Endodermal cell (in vitro differentiated cells): Measurements from ENCODE around the gene GAPDH. TPM values are rescaled to one million over a fixed set of nuclear protein-coding genes. Genes with fewer than 3 reads are reported as not detected.

Experiments
- DNase-seq: peaks from one replicate; pipeline ENCODE4 v3.0.0-alpha.2; 2017
- H3K27ac ChIP-seq: 2 replicates; pipeline ENCODE4 v1.5.1; 2013; ENCODE audit warnings: mild to moderate bottlenecking, low read depth, low read length, moderate library complexity
- H3K27me3 ChIP-seq: 2 replicates; pipeline ENCODE4 v1.6.1; 2013; ENCODE audit warnings: mild to moderate bottlenecking, low read length, moderate library complexity; ENCODE audit not compliant: insufficient read depth, control insufficient read depth, poor library complexity, severe bottlenecking
- H3K36me3 ChIP-seq: 2 replicates; pipeline ENCODE4 v1.7.0; 2013; ENCODE audit warnings: mild to moderate bottlenecking, low read length, moderate library complexity; ENCODE audit not compliant: control insufficient read depth, insufficient read depth
- H3K4me1 ChIP-seq: one replicate; pipeline ENCODE4 v1.7.0; 2013; ENCODE audit warnings: low read length; ENCODE audit not compliant: control insufficient read depth, insufficient read depth
- H3K4me3 ChIP-seq: 2 replicates; pipeline ENCODE4 v1.5.1; 2013; ENCODE audit warnings: mild to moderate bottlenecking, low read length, moderate library complexity
- H3K9ac ChIP-seq: 2 replicates; pipeline ENCODE4 v1.6.1; 2013; ENCODE audit warnings: mild to moderate bottlenecking, low read length, moderate library complexity; ENCODE audit not compliant: poor library complexity, severe bottlenecking; ENCODE audit errors: extremely low read depth
- H3K9me3 ChIP-seq: 2 replicates; pipeline ENCODE4 v1.6.1; 2013; ENCODE audit warnings: mild to moderate bottlenecking, low read length, moderate library complexity; ENCODE audit not compliant: control insufficient read depth
- H3K27ac Mint-ChIP-seq: 2 replicates; pipeline ENCODE4 v1.8.0; 2020; ENCODE audit warnings: mixed read lengths
- H3K27me3 Mint-ChIP-seq: 2 replicates; pipeline ENCODE4 v1.8.0; 2021; ENCODE audit warnings: mild to moderate bottlenecking, mixed read lengths; ENCODE audit not compliant: insufficient read depth
- H3K36me3 Mint-ChIP-seq: 2 replicates; pipeline ENCODE4 v1.8.0; 2020; ENCODE audit warnings: low read depth, mixed read lengths
- H3K4me1 Mint-ChIP-seq: 2 replicates; pipeline ENCODE4 v1.8.0; 2020; ENCODE audit warnings: mixed read lengths
- H3K4me3 Mint-ChIP-seq: 2 replicates; pipeline ENCODE4 v1.8.0; 2020; ENCODE audit warnings: mild to moderate bottlenecking, moderate library complexity, mixed read lengths
- H3K9me3 Mint-ChIP-seq: 2 replicates; pipeline ENCODE4 v1.8.0; 2020; ENCODE audit warnings: mild to moderate bottlenecking, mixed read lengths
- WGBS, 2 experiments: methylation state at CpG; one replicate each; pipeline versions ENCODE4 v1.1.5 to v1.1.7; 2013; ENCODE audit warnings: missing lambda C conversion rate in 2 of 2, mixed read lengths in 1 of 2; ENCODE audit not compliant: insufficient coverage in 1 of 2, insufficient read length in 1 of 2; 5-methylcytosine and 5-hydroxymethylcytosine counted together
- long read RNA-seq, 4 experiments: library from polyadenylated mRNA in 2 of 4; library from RNA in 1 of 4; library from capped mRNA in 1 of 4; stranded (forward) in 3 of 4; unstranded in 1 of 4; transcript quantifications; one replicate each; pipeline ENCODE4 v2.0.0, GENCODE V29; 2020 to 2021; ENCODE audit warnings: inconsistent platforms in 1 of 4
- polyA plus RNA-seq, 2 experiments: library from polyadenylated mRNA; stranded (reverse); fragments of 50-300 nt; gene quantifications; one replicate each; pipeline ENCODE4 v1.2.3, GENCODE V29; 2013
- total RNA-seq, 2 donors: library from RNA; stranded (reverse); fragmentation: NEBNext Ultra II Directional in 1 of 2; extraction: Animal tissue kit (Norgen Biotek cat#: 25700) in 1 of 2; gene quantifications; 2 replicates in 1 of 2; 3 replicates in 1 of 2; pipeline ENCODE4 v1.2.1, GENCODE V29; 2021
- TF ChIP-seq, protein P1 (sequence below): fragments of 200-600 bp; sonication (generic); conservative IDR thresholded peaks from 2 replicates; pipeline ENCODE4 v1.5.0; 2021; ENCODE audit warnings: antibody characterized with exemption, mild to moderate bottlenecking

The GAPDH gene
- 1,000 to 10,000 TPM; 2,848 to 5,273 TPM for total RNA-seq
- polyA plus RNA-seq (2013, experiment 1 of 2), result 3,905 TPM
- polyA plus RNA-seq (2013, experiment 2 of 2), result 3,777 TPM
- long read RNA-seq, experiment 1, transcript GAPDH-201 (9 exons, 1,875 nt), result major isoform, 1,122 of 2,022 reads
- long read RNA-seq, experiment 1, transcript GAPDH-205 (9 exons, 1,348 nt), result minor isoform, 6 of 2,022 reads
- long read RNA-seq, experiment 1, transcript GAPDH-204 (8 exons, 1,256 nt), result minor isoform, 382 of 2,022 reads
- long read RNA-seq, experiment 1, partial matches to known transcripts, result 367 of 2,022 reads
- long read RNA-seq, experiment 1, other reads (novel, unspliced or antisense), result 139 of 2,022 reads
- long read RNA-seq, experiment 2, transcript GAPDH-205 (9 exons, 1,348 nt), result minor isoform, 9 of 2,030 reads
- long read RNA-seq, experiment 2, transcript GAPDH-201 (9 exons, 1,875 nt), result major isoform, 1,873 of 2,030 reads
- long read RNA-seq, experiment 2, transcript GAPDH-204 (8 exons, 1,256 nt), result minor isoform, 20 of 2,030 reads
- long read RNA-seq, experiment 2, partial matches to known transcripts, result 103 of 2,030 reads
- long read RNA-seq, experiment 2, other reads (novel, unspliced or antisense), result 25 of 2,030 reads
- long read RNA-seq, experiment 3, transcript GAPDH-204 (8 exons, 1,256 nt), result minor isoform, 192 of 25,143 reads
- long read RNA-seq, experiment 3, transcript GAPDH-205 (9 exons, 1,348 nt), result minor isoform, 40 of 25,143 reads
- long read RNA-seq, experiment 3, transcript GAPDH-203 (8 exons, 1,292 nt), result minor isoform, 7 of 25,143 reads
- long read RNA-seq, experiment 3, transcript GAPDH-201 (9 exons, 1,875 nt), result major isoform, 24,443 of 25,143 reads
- long read RNA-seq, experiment 3, partial matches to known transcripts, result 241 of 25,143 reads
- long read RNA-seq, experiment 3, other reads (novel, unspliced or antisense), result 218 of 25,143 reads
- long read RNA-seq, experiment 4, transcript GAPDH-204 (8 exons, 1,256 nt), result minor isoform, 150 of 9,959 reads
- long read RNA-seq, experiment 4, transcript GAPDH-205 (9 exons, 1,348 nt), result minor isoform, 16 of 9,959 reads
- long read RNA-seq, experiment 4, transcript GAPDH-201 (9 exons, 1,875 nt), result major isoform, 9,069 of 9,959 reads
- long read RNA-seq, experiment 4, partial matches to known transcripts, result 661 of 9,959 reads
- long read RNA-seq, experiment 4, other reads (novel, unspliced or antisense), result 59 of 9,959 reads

DNA sequence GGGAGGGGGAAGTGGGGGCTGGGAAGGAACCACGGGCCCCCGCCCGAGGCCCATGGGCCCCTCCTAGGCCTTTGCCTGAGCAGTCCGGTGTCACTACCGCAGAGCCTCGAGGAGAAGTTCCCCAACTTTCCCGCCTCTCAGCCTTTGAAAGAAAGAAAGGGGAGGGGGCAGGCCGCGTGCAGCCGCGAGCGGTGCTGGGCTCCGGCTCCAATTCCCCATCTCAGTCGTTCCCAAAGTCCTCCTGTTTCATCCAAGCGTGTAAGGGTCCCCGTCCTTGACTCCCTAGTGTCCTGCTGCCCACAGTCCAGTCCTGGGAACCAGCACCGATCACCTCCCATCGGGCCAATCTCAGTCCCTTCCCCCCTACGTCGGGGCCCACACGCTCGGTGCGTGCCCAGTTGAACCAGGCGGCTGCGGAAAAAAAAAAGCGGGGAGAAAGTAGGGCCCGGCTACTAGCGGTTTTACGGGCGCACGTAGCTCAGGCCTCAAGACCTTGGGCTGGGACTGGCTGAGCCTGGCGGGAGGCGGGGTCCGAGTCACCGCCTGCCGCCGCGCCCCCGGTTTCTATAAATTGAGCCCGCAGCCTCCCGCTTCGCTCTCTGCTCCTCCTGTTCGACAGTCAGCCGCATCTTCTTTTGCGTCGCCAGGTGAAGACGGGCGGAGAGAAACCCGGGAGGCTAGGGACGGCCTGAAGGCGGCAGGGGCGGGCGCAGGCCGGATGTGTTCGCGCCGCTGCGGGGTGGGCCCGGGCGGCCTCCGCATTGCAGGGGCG lies at the start of gene GAPDH:
Gene GAPDH, plus strand, starts transcription at position 595 of the 772 bp plus-strand sequence. CDS start 316 bp downstream, outside the sequence.
- TF ChIP-seq, protein P1, sequence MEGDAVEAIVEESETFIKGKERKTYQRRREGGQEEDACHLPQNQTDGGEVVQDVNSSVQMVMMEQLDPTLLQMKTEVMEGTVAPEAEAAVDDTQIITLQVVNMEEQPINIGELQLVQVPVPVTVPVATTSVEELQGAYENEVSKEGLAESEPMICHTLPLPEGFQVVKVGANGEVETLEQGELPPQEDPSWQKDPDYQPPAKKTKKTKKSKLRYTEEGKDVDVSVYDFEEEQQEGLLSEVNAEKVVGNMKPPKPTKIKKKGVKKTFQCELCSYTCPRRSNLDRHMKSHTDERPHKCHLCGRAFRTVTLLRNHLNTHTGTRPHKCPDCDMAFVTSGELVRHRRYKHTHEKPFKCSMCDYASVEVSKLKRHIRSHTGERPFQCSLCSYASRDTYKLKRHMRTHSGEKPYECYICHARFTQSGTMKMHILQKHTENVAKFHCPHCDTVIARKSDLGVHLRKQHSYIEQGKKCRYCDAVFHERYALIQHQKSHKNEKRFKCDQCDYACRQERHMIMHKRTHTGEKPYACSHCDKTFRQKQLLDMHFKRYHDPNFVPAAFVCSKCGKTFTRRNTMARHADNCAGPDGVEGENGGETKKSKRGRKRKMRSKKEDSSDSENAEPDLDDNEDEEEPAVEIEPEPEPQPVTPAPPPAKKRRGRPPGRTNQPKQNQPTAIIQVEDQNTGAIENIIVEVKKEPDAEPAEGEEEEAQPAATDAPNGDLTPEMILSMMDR, result no peak
- Histone ChIP-seq H3K9ac (peak within 1 kb of the TSS; percentile 96), H3K4me1 (peaks cover 3% of the 10 kb centered on the region), H3K9me3 (no peaks in the 10 kb centered on the region), H3K27ac (peak within 1 kb of the TSS; percentile 92), H3K36me3 (peaks cover 69% of the 10 kb centered on the region), H3K27me3 (no peaks in the 10 kb centered on the region), H3K4me3 (peak within 1 kb of the TSS; percentile 95)
- Mint-ChIP-seq H3K4me1 (peaks cover 32% of the 10 kb centered on the region), H3K27me3 (no peaks in the 10 kb centered on the region), H3K36me3 (peaks cover 69% of the 10 kb centered on the region), H3K4me3 (peak within 1 kb of the TSS; percentile 96), H3K9me3 (no peaks in the 10 kb centered on the region), H3K27ac (peak within 1 kb of the TSS; percentile 99)
- DNase-seq, result peak; percentile 98
- 0% methylated on average over 18 to 62 of the region's 62 CpGs for WGBS, 2 experiments

DNA sequence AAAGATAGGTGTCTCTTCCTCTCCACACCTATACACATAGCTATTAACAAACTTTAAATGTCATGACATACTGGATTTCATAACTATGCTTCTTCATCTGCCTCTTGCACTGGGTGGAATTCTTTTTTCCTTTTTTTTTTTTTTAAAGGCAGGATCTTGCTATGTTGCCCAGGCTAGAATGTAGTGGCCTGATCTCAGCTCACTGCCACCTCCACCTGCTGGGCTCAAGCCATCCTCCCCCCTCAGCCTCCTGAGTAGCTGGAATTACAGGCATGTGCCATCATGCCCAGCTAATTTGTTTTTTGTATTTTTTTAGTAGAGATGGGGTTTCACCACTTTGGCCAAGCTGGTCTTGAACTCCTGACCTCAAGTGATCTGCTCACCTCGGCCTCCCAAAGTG lies 46.1 kb upstream of the GAPDH start:
- Mint-ChIP-seq H3K4me3 (no peak overlapping the region), H3K9me3 (peaks cover 4% of the 10 kb centered on the region), H3K27ac (no peak overlapping the region), H3K27me3 (peaks cover 8% of the 10 kb centered on the region), H3K4me1 (peaks cover 7% of the 10 kb centered on the region), H3K36me3 (peaks cover 15% of the 10 kb centered on the region)
- no peak overlapping the region for H3K4me3 ChIP-seq
- 80 to 88% methylated on average over 1 of the region's 1 CpG for WGBS, 2 experiments
- DNase-seq, result no peak
- H3K27ac ChIP-seq, result no peak overlapping the region
- no peaks in the 10 kb centered on the region for H3K4me1 ChIP-seq
- no peaks in the 10 kb centered on the region for H3K27me3 ChIP-seq
- H3K36me3 ChIP-seq, result peaks cover 11% of the 10 kb centered on the region
- no peak overlapping the region for H3K9ac ChIP-seq
- TF ChIP-seq, protein P1, result no peak
- H3K9me3 ChIP-seq, result no peaks in the 10 kb centered on the region
